A549 (cell line): ENCODE data around the gene CFL2.

Experiments
- EP300 ChIP-seq, 2 experiments: fragments of >200 bp; sonication (Bioruptor Twin); formaldehyde crosslinking; IDR thresholded peaks; 2 replicates in 1 of 2; 3 replicates in 1 of 2; pipeline ENCODE4 v1.6.1; 2016 to 2017
- POLR2A ChIP-seq: IDR thresholded peaks from 2 replicates; pipeline ENCODE4 v1.6.1; 2012; ENCODE audit warnings: mild to moderate bottlenecking, low read length
- RNF2 ChIP-seq: fragments of 200-600 bp; sonication (generic); IDR thresholded peaks from 2 replicates; pipeline ENCODE4 v1.6.1; 2016; ENCODE audit warnings: low read depth, mild to moderate bottlenecking, antibody characterized with exemption, moderate library complexity, borderline replicate concordance
- TF ChIP-seq, protein P1 (sequence below): fragments of >200 bp; sonication (Bioruptor Twin); formaldehyde crosslinking; IDR thresholded peaks from 3 replicates; pipeline ENCODE4 v1.5.1; 2016
- TF ChIP-seq, protein P2 (sequence below): IDR thresholded peaks from 2 replicates; pipeline ENCODE4 v1.6.1; 2012
- TF ChIP-seq, protein P3 (sequence below): fragments of >200 bp; sonication (Bioruptor Twin); formaldehyde crosslinking; IDR thresholded peaks from 3 replicates; pipeline ENCODE4 v1.6.1; 2016
- TF ChIP-seq, protein P4 (sequence below): fragments of 250-450 bp; sonication (Bioruptor Pico); IDR thresholded peaks from 2 replicates; pipeline ENCODE4 v1.5.0; 2021; ENCODE audit warnings: mild to moderate bottlenecking, moderate library complexity, borderline replicate concordance

DNA sequence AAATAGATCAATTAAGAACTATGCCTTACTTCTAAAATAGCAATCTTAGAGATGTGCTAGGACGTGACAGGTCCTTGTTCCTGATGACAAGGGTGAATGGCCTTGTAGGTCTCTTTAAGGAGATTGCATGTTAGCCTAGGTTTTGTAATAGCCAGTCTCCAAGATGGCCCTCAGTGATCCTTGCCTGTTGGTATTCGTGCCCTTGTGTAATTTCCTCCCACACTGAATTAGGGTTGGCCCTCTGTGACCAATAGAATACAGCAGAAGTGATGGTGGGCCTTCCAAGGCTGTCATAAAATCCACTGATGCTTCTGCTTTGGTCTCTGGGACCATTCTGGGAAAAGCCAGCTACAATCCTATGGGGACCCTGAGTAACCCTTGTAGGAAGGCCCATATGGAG lies 46.3 kb downstream of the CFL2 start:
- TF ChIP-seq, protein P1, sequence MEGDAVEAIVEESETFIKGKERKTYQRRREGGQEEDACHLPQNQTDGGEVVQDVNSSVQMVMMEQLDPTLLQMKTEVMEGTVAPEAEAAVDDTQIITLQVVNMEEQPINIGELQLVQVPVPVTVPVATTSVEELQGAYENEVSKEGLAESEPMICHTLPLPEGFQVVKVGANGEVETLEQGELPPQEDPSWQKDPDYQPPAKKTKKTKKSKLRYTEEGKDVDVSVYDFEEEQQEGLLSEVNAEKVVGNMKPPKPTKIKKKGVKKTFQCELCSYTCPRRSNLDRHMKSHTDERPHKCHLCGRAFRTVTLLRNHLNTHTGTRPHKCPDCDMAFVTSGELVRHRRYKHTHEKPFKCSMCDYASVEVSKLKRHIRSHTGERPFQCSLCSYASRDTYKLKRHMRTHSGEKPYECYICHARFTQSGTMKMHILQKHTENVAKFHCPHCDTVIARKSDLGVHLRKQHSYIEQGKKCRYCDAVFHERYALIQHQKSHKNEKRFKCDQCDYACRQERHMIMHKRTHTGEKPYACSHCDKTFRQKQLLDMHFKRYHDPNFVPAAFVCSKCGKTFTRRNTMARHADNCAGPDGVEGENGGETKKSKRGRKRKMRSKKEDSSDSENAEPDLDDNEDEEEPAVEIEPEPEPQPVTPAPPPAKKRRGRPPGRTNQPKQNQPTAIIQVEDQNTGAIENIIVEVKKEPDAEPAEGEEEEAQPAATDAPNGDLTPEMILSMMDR: no peak
- TF ChIP-seq EP300 (IDR thresholded peaks at IDR 0.05) (no peak), POLR2A (no peak), RNF2 (no peak)
- TF ChIP-seq, protein P2, sequence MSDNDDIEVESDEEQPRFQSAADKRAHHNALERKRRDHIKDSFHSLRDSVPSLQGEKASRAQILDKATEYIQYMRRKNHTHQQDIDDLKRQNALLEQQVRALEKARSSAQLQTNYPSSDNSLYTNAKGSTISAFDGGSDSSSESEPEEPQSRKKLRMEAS: no peak
- TF ChIP-seq, protein P3, sequence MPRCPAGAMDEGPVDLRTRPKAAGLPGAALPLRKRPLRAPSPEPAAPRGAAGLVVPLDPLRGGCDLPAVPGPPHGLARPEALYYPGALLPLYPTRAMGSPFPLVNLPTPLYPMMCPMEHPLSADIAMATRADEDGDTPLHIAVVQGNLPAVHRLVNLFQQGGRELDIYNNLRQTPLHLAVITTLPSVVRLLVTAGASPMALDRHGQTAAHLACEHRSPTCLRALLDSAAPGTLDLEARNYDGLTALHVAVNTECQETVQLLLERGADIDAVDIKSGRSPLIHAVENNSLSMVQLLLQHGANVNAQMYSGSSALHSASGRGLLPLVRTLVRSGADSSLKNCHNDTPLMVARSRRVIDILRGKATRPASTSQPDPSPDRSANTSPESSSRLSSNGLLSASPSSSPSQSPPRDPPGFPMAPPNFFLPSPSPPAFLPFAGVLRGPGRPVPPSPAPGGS: no peak
- TF ChIP-seq, protein P4, sequence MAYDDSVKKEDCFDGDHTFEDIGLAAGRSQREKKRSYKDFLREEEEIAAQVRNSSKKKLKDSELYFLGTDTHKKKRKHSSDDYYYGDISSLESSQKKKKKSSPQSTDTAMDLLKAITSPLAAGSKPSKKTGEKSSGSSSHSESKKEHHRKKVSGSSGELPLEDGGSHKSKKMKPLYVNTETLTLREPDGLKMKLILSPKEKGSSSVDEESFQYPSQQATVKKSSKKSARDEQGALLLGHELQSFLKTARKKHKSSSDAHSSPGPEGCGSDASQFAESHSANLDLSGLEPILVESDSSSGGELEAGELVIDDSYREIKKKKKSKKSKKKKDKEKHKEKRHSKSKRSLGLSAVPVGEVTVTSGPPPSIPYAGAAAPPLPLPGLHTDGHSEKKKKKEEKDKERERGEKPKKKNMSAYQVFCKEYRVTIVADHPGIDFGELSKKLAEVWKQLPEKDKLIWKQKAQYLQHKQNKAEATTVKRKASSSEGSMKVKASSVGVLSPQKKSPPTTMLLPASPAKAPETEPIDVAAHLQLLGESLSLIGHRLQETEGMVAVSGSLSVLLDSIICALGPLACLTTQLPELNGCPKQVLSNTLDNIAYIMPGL (CRISPR knock-in tag): no peak
